ENCODE data around the gene DUSP15.

- no peak for TF ChIP-seq POLR2A (IDR thresholded peaks at IDR 0.05; ENCODE audit: low read length)
- TF ChIP-seq GATA1 (IDR thresholded peaks at IDR 0.05; ENCODE audit: low read depth, low read length) = no peak
These were observed 35.7 kb upstream of the DUSP15 start for GRCh38 chr20:31906001-31906400.

Data from erythroblast (primary cell).